HG03045 (cell line): Measurements from ENCODE around the gene CLCN4.

Source experiments
- ATAC-seq: cut with Tn5 transposase; IDR thresholded peaks from one replicate; pipeline ENCODE4 v1.9.1; 2021; ENCODE audit warnings: mild to moderate bottlenecking, moderate library complexity; ENCODE audit not compliant: unreplicated experiment

The CLCN4 gene

DNA sequence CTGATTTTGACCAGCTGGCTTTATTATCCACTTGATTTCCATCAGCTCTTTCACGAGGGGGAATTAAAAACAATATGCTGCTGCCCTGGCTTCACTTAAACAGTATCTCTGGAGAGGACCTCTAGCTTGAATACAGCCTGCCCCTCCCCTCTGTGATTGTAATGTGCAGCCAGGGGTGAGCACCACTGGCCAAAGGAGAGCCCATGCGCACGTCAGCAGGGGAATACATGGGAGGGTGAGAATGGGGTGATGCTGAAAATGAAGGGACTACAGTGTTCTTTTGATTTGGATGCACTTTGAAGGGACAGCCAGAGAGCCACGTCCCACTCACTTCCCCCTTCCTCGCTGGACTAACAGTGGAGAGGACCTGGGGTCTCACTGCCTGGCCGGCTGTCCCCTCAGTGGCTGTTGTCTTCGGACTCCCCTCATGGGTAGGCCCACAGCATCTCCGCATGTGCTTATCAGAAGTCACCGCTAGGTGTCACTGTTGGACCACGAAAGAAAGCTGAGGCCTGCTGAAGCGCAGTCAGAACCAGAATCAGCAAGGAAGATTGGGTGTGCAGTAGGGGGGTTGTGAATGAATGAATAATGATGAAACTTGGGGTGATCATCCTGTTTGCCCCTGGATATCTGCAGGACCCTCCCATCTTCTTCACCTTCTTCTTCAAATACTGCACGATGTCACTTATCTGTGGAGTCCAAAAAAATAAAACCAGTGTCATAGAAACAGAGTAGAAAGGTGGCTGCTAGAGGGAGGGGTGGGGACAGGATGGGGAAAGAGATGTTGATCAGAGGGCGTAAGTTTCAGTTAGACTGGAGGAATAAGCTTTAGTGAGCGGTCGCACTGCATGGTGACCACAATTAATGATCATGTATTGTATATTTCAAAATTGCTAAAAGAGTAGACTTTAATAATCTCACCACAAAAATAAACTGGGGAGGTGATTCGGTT is 32.8 kb downstream of the CLCN4 start:
- ATAC-seq = no peak

DNA sequence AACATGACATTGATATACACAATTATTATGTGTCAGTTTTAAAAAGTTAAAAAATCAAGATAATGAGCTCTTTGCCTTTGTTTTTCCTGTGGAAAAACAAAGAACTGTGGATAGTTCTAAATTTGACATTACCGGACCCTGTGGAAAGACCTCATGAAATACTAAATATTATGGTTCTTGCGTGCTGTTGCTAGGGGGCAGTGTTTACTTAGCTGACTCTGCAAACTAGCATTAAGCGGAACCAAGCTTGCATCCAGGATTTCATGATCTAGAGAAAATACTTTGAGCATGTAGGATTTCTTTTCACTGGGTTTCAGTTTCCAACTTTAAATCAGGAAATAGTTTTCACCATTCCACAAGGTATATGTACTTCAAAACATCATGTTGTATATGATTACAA is 33.6 kb downstream of the CLCN4 start:
- ATAC-seq = no peak

DNA sequence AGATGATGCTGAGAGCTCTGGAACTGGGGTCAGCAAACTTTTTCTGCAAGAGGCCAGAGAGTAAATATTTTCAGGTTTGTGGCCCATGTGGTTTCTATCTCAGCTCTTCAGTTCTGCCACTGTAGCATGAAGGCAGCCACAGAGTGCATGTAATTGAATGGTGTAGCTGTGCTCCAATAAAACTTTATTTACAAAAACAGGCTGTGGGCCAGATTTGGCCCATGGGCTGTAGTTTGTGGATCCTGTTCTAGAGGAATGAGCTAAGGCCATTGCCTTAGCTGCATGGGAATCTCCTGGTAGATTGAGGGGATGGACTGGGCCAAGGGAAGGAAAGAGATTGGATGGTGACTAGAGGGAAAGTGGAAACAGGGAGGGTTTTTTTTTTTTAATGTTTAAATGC is 36.8 kb downstream of the CLCN4 start:
- no peak for ATAC-seq

GRCh38 chrX:10195425-10195824 is 38.6 kb downstream of the CLCN4 start:
- no peak for ATAC-seq

DNA sequence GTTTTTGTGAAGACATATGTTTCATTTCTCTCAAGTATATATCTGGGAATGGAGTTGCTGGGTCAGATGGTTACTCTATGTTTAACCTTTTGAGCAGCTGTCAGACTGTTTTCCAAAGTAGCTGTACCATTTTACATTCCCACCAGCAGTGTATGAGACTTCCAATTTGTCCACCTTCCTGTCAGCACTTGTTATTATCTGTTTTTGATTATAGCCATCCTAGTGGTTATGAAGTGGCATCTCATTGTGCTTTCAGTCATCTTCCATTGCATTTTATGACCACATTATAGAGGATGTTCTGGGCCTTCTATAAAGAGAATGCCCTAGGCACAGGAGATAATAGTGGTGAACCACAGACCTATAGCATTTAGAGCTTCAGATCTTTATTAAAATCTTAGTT is 39.2 kb downstream of the CLCN4 start:
- ATAC-seq = no peak

DNA sequence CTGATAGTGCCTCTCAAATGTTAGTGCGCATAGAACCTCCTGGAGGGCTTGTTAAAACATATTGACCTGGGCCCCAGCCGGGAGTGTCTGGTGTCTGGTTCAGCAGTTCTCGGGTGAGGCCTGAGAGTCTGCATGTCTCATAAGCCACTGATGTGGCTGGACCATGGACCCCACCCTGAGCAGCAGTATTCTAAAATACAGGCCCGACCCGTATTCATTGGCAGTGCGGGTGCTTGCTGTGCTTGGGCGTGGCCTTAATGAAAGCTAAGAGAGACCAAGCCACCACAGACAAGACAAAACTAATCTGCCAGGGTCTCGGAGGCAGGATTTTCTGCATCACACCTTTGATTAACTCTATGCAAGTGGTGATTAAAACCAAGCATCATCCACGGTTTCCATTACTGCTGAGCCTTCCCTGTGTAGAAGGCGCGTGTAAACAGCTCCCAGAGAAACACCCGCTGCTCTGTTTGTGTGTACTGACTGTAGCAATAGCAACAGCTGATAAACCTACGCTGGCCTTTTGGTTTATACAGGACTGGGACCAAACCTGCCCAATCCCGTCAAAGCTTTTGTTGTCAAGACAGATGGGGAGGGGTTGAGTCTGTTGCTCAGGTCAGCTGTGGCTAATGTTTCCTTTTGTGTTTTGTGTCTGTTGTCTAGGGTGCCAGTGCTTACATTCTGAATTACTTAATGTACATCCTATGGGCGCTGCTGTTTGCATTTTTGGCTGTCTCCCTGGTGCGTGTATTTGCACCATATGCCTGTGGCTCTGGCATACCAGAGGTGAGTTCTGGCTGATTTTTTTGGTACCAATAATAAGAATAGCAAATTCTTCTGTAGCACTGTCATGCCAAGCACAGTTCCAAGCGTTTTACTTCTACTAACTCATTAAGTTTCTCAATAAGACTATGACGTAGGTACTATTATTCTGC is 40.8 kb downstream of the CLCN4 start:
- no peak for ATAC-seq

- ATAC-seq = no peak
Observed at GRCh38 chrX:10198254-10198653, 41.5 kb downstream of the CLCN4 start.

DNA sequence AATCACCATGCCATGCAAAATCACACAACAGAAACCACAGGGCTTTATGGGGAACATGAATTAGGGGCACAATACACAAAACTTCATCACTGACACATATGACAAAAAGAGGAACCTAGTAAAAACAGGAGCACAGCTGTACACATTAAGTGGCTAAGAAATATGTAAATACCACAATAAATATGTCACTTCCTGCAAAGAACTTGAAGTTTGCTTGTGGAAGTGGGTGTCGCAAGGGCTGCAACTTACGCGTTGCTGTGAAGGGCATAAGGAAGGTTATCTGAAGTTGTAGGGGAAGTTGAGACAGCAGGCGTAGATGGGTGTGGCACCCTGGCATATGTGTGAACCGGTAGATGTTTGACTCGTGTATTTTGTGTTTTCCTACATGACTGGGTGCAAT is 42.4 kb downstream of the CLCN4 start:
- ATAC-seq = no peak

- ATAC-seq = no peak
Observed at GRCh38 chrX:10203617-10204016, 46.8 kb downstream of the CLCN4 start.

- no peak for ATAC-seq
Observed at GRCh38 chrX:10206317-10206716, 49.5 kb downstream of the CLCN4 start.

DNA sequence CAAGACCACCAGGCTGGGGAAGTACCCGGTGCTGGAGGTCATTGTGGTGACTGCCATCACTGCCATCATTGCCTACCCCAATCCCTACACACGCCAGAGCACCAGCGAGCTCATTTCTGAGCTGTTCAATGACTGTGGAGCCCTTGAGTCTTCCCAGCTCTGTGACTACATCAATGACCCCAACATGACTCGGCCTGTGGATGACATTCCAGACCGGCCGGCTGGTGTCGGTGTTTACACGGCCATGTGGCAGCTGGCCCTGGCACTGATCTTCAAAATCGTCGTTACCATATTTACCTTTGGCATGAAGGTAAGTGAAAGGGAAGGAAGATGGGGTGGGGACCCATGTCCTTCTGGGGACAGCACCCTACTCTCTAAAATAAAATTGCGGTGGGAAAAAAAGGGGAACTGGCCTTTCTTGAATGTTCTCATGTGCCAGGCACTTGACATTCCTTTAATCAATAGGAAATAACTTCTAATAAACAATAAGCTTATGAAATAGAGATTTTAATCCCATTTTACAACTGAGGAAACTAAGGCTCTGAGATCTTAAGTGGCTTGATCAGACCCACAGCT is 51.6 kb downstream of the CLCN4 start:
- no peak for ATAC-seq

- ATAC-seq = no peak
Observed at GRCh38 chrX:10208953-10209352, 52.2 kb downstream of the CLCN4 start.

- no peak for ATAC-seq
Observed at GRCh38 chrX:10212395-10212794, 55.6 kb downstream of the CLCN4 start.

GRCh38 chrX:10213716-10214115 is 56.9 kb downstream of the CLCN4 start:
- ATAC-seq = no peak

DNA sequence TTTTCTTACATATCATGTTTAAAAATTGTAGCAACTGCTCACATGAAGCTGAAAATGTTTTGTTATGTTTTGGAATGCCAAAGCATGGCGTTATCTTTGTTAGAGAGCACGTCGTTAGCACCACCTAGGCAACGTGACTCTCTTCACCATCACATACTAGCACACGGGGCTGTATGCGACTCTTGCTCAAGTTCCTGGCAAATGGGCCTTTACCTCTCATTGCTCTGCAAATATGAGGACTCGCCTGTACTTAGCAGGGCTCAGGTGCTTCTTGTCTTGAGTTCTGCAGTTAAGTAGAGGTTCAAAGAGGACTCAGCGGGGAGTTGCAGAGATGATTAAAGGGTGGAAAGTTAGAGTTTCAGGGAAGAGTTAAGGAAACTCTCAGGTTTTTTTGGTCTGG is 59.4 kb downstream of the CLCN4 start:
- ATAC-seq = no peak

- ATAC-seq = no peak
Observed at GRCh38 chrX:10217198-10217597, 60.4 kb downstream of the CLCN4 start.

GRCh38 chrX:10221651-10222050 is 64.9 kb downstream of the CLCN4 start:
- no peak for ATAC-seq

GRCh38 chrX:10223276-10223675 is 66.5 kb downstream of the CLCN4 start:
- no peak for ATAC-seq

GRCh38 chrX:10223781-10224180 is 67.0 kb downstream of the CLCN4 start:
- ATAC-seq = no peak

DNA sequence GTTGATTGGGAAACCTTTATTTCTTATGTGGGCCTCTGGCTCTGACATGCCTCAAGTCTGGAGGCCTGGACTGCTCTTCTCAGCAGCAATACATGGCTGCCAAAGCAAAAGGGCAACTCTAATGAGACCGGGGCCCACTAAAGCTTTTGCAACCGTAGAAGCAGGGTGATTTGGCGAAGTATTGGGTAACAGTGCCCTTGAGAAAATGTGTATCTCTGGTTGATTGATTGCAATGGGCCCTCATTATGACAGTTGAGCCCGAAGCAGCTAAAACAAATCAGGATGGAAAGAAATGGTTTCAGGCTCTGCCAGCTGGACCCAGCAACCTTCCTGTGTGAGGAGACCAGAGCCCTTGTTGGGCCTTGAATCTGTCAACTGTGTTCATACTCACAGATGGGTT is 73.4 kb downstream of the CLCN4 start:
- no peak for ATAC-seq

DNA sequence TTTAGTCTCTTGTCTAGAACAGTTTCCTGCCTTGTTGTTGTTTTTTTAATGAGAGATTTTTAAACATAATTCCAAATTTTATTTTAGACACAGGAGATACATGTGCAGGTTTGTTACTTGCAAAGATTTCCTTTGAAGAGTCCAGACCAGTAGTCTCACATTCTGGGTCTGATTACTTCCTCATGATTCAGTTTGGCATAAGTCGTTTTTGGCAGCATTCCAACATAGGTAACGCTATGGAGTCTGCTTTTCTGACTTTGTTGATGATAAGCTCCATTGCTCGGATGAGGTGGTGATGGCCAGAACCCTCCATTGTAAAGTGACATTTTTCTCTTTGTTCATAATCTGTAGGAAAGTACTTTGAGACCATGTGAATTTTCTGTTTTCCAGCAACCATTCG is 74.7 kb downstream of the CLCN4 start:
- ATAC-seq = no peak
